ENCODE results near the gene TRPV5.

The TRPV5 gene

DNA sequence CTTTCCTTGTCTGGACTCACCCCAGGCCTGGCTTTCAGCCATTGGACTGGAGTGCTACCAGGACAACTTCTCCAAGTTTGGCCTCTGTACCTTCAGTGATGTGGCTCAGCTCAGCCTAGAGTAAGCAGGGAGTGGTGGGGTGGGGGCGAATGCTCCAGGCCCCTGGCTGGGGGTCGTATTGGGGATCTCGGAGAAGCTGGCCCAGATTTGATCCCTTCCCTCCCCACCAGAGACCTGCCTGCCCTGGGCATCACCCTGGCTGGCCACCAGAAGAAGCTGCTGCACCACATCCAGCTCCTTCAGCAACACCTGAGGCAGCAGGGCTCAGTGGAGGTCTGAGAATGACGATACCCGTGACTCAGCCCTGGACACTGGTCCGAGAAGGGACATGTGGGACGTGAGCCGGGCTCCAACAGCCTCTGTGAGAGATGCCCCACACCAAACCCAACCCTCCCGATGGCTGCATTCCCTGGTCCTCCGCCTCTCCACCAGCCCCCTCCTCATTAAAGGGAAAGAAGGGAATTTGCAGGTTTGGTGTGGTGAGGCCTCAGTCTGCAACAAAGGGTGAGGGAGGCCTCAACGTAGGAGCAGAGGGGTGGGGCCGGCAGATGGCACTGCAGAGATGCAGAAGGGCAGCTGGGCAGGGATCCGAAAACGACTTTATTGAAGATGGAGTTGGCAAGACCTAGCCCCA is 62.8 kb downstream of the TRPV5 start:
- DNase-seq (ENCODE audit: low spot score), result no peak

DNA sequence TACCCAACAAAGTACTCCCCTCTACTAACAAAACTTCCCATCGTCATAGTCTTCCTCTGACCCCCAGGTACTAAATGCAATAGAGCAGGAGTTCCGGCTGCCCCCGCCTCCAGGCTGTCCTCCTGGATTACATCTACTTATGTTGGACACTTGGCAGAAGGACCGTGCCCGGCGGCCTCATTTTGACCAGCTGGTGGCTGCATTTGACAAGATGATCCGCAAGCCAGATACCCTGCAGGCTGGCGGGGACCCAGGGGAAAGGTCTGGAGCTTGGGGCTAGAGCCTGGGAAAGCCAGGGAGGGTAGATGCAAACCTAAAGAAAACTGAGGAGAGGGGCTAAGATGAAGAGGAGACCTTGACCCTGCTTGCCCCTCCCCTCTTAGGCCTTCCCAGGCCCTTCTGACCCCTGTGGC is 63.4 kb downstream of the TRPV5 start:
- no peak for DNase-seq (ENCODE audit: low spot score)

DNA sequence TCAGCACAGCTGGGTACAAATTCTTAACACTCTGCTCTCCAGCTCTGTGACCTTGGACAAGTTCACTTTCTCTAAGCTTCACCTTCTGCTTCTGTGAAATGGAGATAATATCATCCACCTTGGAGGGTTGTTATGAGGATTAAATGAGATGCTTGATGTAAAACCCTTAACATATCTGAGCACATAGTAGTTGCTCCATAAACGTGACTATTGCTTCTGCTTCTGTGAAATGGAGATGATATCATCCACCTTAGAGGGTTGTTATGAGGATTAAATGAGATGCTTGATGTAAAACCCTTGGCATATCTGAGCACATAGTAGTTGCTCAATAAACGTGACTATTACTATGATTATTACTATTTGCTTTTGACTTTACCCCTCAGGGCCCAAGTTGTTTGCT is 64.1 kb downstream of the TRPV5 start:
- no peak for DNase-seq (ENCODE audit: low spot score)

DNA sequence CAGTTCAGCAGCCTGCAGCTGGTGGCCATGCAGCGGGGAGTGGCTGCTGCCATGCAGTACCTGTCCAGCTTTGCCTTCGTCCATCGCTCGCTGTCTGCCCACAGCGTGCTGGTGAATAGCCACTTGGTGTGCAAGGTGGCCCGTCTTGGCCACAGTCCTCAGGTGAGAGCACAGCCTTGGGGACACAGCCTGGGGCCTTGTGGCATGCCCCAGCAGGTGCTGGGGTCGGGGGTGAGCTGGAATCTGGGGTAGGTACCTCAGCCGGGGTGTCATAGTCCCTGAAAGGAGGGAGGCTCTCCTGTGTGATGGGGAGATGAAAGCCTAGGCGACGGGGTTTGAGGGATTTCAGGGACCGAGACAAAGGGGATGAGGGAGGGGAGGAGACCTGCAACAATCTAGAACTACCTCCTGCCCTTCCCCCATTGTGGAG is 64.5 kb downstream of the TRPV5 start:
- DNase-seq (ENCODE audit: low spot score), result no peak

DNA sequence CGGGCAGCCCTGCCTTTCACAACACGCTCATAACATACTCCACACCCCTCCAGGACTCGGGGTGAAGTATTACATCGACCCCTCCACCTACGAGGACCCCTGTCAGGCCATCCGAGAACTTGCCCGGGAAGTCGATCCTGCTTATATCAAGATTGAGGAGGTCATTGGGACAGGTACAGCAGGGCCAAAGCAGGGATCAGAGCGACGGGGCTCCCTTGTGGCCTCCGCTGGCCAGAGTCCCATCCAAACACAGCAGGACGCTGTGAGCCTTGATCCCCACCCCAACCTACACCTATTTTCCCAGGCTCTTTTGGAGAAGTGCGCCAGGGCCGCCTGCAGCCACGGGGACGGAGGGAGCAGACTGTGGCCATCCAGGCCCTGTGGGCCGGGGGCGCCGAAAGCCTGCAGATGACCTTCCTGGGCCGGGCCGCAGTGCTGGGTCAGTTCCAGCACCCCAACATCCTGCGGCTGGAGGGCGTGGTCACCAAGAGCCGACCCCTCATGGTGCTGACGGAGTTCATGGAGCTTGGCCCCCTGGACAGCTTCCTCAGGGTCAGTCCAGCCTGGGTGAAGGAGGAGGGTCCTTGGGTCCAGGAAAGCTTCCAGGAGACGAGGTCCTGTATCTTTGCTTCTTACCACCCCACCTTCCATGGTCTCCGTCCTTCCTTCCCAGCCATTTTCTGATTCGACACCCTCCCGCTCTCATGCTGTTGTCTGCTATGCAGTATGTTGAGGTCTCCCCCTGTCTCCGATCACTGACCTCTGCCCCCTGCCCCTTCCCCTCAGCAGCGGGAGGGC is 65.2 kb downstream of the TRPV5 start:
- no peak for DNase-seq (ENCODE audit: low spot score)

DNA sequence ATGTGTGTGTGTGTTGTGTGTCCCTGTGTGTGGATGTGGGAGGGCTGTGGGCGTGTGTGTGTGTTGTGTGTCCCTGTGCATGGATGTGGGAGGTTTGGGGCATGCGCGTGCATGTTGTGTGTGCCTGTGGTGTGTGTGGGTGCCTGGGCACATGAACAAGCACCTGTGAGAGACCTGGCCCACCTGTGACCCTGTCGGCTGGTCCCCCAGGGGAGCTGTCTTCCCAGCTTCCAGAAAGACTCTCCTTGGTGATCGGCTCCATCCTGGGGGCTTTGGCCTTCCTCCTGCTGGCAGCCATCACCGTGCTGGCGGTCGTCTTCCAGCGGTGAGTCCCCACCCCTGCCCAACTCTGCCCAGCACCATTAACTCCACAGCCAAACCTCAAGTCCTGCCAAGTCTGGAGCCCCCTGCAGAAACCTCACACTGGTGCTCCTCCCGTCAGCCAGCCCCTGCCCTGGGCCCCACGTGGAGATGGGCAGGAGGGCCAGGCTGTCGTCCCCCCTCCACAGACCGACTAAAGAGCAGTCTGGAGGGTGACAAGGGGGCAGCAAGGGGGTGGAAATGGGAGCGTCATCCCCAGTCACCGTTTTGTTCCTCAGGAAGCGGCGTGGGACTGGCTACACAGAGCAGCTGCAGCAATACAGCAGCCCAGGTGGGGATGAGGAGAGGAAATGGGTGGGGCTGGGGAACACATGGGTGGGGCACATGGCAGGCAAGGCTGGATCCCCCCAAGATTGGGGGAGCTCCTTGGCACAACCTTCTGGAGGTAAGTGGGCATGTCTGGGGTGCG is 66.0 kb downstream of the TRPV5 start:
- DNase-seq (ENCODE audit: low spot score), result no peak

DNA sequence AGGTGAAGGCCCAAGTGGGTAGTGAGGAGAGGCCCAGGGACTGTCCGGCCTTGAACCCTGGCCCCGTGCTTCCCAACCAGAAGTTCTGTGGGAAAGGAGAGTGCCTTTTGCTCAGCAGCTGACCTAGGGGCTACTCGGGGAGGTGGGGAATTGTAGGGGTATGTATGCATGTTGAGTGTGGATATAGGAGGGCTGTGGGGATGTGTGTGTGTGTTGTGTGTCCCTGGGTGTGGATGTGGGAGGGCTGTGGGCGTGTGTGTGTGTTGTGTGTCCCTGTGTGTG is 66.5 kb downstream of the TRPV5 start:
- no peak for DNase-seq (ENCODE audit: low spot score)

DNA sequence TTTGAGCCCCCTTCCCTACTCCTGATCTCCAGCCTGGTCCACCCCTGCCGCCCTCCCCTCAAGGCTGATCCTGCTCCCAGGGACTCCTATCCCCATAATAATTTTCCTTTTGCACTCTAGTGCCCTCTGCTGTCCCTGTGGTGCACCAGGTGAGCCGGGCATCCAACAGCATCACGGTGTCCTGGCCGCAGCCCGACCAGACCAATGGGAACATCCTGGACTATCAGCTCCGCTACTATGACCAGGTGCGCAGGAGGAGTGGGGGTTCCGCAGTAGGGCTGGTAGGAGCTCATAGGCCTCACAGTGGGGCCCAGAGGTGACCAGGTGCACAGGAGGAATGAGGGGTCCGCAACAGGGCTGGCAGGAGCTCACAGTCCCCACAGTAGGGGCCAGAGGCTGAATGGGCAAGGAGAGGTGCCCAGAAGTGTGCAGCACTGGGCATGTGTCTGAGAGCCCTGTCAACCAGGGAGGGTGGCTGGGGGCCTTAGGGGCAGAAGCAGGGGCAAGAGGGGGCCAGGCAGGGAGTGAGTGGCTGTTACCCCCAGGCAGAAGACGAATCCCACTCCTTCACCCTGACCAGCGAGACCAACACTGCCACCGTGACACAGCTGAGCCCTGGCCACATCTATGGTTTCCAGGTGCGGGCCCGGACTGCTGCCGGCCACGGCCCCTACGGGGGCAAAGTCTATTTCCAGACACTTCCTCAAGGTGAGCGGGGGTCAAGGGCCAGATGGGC is 67.0 kb downstream of the TRPV5 start:
- DNase-seq (ENCODE audit: low spot score), result no peak

DNA sequence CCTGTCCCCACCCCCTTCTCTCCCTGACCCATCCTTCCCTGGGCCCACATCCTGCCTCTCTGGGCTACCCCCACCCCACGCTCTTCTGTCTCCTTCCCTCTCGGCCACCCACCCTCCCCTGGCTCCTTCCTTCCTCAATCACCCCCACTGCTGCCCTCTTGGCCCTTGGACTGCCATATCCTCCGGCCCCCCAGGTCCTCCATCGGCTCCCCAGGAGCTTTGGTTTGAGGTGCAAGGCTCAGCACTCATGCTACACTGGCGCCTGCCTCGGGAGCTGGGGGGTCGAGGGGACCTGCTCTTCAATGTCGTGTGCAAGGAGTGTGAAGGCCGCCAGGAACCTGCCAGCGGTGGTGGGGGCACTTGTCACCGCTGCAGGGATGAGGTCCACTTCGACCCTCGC is 67.8 kb downstream of the TRPV5 start:
- no peak for DNase-seq (ENCODE audit: low spot score)

DNA sequence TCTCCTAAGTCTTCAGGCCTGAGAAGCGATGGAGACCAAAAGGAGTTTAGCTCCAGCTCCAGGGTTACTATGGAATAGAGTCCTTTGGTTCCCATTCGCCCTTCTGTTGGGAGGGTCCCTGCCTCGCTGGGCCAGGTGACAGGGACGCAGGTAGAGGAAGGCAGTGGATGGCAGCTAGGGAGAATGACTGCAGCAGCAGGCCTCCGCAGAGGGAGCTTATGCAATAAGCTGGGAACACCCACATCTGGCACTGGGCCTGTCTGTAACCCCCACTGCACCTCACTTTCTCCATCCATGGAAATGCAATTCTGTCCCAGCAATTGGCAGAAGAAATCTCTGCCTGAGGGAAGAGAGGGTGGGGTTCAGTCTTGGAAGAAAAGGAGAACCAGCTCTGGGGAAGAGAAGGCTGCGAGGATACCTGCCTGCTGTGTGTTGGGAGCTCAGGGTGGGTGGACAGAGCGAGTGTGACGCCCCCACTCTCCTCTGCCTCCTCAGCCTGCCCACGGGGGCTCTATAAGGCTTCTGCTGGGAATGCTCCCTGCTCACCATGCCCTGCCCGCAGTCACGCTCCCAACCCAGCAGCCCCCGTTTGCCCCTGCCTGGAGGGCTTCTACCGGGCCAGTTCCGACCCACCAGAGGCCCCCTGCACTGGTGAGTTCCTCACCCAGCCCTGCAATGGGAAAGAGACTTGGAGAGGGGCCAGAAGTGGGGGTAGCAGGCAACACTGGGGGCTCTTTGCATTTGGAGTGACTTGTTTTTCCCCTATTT is 68.4 kb downstream of the TRPV5 start:
- no peak for DNase-seq (ENCODE audit: low spot score)

DNA sequence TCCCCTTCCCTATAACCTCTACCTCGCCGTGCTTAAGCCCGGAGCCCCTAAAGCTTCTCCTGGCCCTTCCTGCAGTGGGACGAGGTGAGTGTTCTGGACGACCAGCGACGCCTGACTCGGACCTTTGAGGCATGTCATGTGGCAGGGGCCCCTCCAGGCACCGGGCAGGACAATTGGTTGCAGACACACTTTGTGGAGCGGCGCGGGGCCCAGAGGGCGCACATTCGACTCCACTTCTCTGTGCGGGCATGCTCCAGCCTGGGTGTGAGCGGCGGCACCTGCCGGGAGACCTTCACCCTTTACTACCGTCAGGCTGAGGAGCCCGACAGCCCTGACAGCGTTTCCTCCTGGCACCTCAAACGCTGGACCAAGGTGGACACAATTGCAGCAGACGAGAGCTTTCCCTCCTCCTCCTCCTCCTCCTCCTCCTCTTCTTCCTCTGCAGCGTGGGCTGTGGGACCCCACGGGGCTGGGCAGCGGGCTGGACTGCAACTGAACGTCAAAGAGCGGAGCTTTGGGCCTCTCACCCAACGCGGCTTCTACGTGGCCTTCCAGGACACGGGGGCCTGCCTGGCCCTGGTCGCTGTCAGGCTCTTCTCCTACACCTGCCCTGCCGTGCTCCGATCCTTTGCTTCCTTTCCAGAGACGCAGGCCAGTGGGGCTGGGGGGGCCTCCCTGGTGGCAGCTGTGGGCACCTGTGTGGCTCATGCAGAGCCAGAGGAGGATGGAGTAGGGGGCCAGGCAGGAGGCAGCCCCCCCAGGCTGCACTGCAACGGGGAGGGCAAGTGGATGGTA is 69.5 kb downstream of the TRPV5 start:
- DNase-seq (ENCODE audit: low spot score), result no peak

DNA sequence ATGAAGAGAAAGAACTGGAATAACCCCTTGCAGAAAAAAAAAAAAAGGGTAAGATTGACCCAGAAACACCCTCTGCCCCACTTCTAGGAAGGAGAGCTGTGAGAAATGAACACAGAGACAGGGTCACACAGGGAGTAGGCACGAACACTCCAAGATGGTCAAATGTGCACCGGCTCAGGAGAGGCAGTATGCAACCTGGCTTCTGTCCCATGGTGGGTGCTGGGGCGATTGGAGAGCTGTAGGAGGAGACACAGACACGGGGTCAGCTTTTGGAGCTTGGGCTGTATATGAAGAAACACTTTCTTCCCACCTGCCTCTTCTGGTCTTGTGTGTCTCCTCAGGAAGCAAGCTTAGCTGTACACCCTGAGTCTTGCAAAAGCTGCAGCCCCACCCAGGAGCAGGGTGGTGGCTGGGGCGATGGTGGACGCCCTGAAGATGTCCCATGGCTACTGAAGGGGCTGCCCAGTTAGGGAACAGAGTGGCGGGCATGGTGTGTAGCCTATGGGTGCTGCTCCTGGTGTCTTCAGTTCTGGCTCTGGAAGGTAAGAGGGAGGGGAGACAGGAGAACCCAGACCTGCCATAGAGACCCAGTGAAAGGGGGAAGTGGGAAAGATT is 70.7 kb downstream of the TRPV5 start:
- DNase-seq (ENCODE audit: low spot score), result no peak

DNA sequence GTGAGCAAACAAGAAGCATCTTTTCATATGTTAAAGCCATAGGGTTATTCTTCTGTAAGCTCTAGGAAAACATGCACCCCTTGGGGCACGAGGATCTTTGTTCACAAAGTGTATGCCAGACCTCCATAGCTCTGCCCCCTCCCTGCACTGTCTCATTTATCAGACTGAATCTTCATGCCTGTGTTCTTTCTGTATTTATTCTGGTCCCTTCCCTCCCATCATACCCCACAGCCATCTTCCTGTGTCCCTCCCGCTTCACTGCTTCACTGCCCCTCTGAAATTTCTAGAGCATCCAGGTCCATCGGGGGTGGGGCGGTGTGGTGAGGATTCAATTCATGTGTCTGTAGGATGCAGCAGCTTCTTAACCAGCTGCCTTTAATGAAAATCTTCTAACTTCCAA is 71.2 kb downstream of the TRPV5 start:
- no peak for DNase-seq (ENCODE audit: low spot score)

DNA sequence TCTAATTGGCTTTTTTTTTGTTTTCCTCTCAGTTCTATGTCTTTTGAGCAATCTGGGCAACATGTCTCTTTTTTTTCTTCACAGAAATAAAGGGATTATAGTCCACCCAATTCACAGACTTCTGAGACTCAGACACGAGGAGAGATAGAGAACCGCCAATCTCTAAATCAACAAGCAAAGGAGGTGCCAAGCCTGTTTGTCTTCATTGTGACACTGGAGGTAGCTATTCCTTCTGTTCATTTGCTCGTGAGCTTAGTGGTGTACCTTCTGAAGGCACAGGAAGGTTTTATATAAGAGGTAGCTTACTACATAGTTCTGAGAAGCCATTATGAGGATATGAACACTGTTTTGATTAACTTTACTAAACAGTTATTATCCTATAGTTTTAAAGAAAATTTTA is 72.6 kb downstream of the TRPV5 start:
- DNase-seq (ENCODE audit: low spot score), result no peak

DNA sequence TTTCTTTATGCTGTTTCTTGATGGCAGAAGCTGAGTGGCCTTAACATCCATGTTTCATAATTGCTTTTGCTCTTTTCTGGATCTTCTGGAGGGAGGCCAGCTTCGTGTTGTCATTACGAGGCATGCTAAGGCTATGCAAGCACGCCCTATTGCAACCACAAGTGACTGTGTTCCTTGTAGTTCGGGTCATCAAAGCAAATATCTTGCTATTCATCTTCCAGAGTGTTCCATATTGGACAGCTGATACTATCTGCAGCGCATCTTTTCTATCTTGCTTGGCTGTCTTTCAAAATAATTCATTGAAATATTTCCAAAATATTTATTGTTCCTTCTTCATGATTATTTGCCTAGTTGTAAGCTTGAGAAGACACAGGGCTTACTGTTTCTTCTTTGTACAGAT is 73.7 kb downstream of the TRPV5 start:
- no peak for DNase-seq (ENCODE audit: low spot score)

DNA sequence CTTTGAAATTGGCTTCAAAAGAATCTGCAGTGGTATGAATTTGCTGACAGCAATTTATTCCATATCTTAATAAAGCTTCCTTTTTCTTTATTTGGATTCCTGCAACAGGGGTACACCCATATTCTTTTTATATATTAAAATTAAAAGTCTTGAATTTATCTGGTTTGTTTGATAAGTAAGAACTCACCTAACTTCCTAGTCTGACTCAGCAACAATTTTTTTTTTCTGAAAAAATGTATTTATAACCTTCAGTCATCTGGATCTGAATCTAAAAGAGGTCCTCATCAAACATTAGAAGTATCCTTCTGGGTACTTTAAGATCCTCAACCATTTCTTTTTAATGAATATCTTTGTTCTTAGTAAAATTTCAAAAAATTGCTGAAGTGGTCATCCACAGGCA is 74.1 kb downstream of the TRPV5 start:
- no peak for DNase-seq (ENCODE audit: low spot score)
